Measurements from ENCODE around the gene FADS2.

The FADS2 gene

GRCh38 chr11:61872935-61873565 is 45.0 kb downstream of the FADS2 start:
- no peak overlapping the region for H3K4me3 ChIP-seq (ENCODE audit: low read depth, low read length)

GRCh38 chr11:61873588-61874376 is 45.7 kb downstream of the FADS2 start:
- Histone ChIP-seq H3K36me3 (no peaks in the 10 kb centered on the region), H3K27me3 (ENCODE audit: insufficient read depth, low read depth, severe bottlenecking) (no peaks in the 10 kb centered on the region), H3K27ac (no peak overlapping the region), H3K4me3 (ENCODE audit: low read depth, low read length) (no peak overlapping the region), H3K9me3 (ENCODE audit: severe bottlenecking) (no peaks in the 10 kb centered on the region)
- DNase-seq = no peak
- no peak for TF ChIP-seq CTCF (IDR thresholded peaks at IDR 0.05; ENCODE audit: low read depth, low read length)

More at GRCh38 chr11:61872935-61873565, 45.0 kb downstream of the FADS2 start:
- Histone ChIP-seq H3K9me3 (ENCODE audit: severe bottlenecking) (no peaks in the 10 kb centered on the region), H3K36me3 (no peaks in the 10 kb centered on the region; the same call in 1 of the 2 replicates), H3K27ac (no peak overlapping the region), H3K27me3 (ENCODE audit: insufficient read depth, low read depth, severe bottlenecking) (no peaks in the 10 kb centered on the region)
- TF ChIP-seq CTCF (IDR thresholded peaks at IDR 0.05; ENCODE audit: low read depth, low read length) = no peak
- DNase-seq = no peak

- Histone ChIP-seq H3K36me3 (no peaks in the 10 kb centered on the region), H3K27me3 (ENCODE audit: insufficient read depth, low read depth, severe bottlenecking) (no peaks in the 10 kb centered on the region), H3K27ac (no peak overlapping the region), H3K4me3 (ENCODE audit: low read depth, low read length) (no peak overlapping the region), H3K9me3 (ENCODE audit: severe bottlenecking) (no peaks in the 10 kb centered on the region)
- TF ChIP-seq CTCF (IDR thresholded peaks at IDR 0.05; ENCODE audit: low read depth, low read length) = no peak
- DNase-seq = no peak
Observed at GRCh38 chr11:61874377-61874809, 46.3 kb downstream of the FADS2 start.

GRCh38 chr11:61874853-61875252 is 46.8 kb downstream of the FADS2 start:
- no peak for DNase-seq
- H3K27me3 ChIP-seq (ENCODE audit: insufficient read depth, low read depth, severe bottlenecking) = no peaks in the 10 kb centered on the region
- no peak for TF ChIP-seq CTCF (IDR thresholded peaks at IDR 0.05; ENCODE audit: low read depth, low read length)
- H3K27ac ChIP-seq = no peak overlapping the region
- H3K36me3 ChIP-seq = no peaks in the 10 kb centered on the region
- H3K4me3 ChIP-seq (ENCODE audit: low read depth, low read length) = no peak overlapping the region
- no peaks in the 10 kb centered on the region for H3K9me3 ChIP-seq (ENCODE audit: severe bottlenecking)

GRCh38 chr11:61875698-61876097 is 47.6 kb downstream of the FADS2 start:
- Histone ChIP-seq H3K4me3 (ENCODE audit: low read depth, low read length) (no peak overlapping the region), H3K27me3 (ENCODE audit: insufficient read depth, low read depth, severe bottlenecking) (no peaks in the 10 kb centered on the region), H3K9me3 (ENCODE audit: severe bottlenecking) (no peaks in the 10 kb centered on the region), H3K27ac (no peak overlapping the region), H3K36me3 (no peaks in the 10 kb centered on the region)
- peak; percentile 4 for DNase-seq
- no peak for TF ChIP-seq CTCF (IDR thresholded peaks at IDR 0.05; ENCODE audit: low read depth, low read length)

Measured in WERI-Rb-1 (cell line).